ENCODE data around the gene HRK. TPM values are rescaled to one million over a fixed set of nuclear protein-coding genes. Genes with fewer than 3 reads are reported as not detected.

HRK gene
- polyA plus RNA-seq, 4 donors: 0.06 TPM; not detected in 2

DNA sequence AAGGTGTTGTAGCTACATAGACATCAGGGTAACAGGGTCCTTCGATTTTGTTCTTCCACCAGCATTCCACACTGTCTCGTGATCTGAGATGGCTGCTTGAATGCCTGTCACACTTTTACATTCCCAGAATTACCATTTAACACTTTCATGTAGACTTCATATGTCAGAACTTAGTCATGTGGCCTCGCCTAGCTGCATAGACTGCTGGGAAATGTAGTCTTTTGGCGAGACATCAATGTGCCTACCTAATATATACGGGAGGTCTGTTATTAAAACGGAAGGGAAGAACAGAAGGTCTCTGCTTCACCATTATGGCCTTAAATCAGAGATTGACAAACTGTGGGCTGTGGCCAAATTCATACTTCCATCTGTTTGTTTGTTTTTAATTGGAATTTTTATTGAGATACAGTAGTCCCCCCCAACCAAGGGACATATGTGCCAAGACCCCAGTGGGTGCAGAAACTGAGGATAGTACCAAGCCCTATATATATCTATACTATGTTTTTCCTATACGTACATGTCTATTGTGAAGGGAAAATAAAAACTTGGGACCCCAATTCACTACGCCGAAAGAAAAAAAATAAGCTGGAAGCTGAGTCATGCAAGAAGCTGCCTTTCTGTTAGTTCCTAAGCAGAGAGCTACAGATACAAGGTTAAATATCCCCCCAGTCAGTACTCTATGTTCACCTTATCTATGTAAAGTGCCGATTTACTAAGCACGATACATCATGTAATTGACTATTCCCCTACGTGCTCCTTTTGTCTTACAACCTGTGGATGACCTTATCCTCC lies 11.3 kb upstream of the HRK start:
- Histone ChIP-seq H3K36me3 (ENCODE audit: control insufficient read depth in 3 of 3, insufficient read depth in 2 of 3, low read depth in 1 of 3, low read length in 3 of 3) (no peaks in the 10 kb centered on the region), H3K4me1 (ENCODE audit: control insufficient read depth in 3 of 3, insufficient read depth in 2 of 3, low read depth in 1 of 3, low read length in 2 of 3) (no peaks in the 10 kb centered on the region), H3K9me3 (ENCODE audit: control insufficient read depth in 2 of 2, insufficient read depth in 1 of 2, low read depth in 1 of 2, low read length in 1 of 2) (peaks cover 0 to 11% of the 10 kb centered on the region in 2 donors), H3K4me3 (ENCODE audit: low read depth in 1 of 3, low read length in 3 of 3) (no peak overlapping the region), H3K27me3 (ENCODE audit: control insufficient read depth in 3 of 3, insufficient read depth in 3 of 3, low read length in 3 of 3) (peaks cover 0 to 3% (median 0%) of the 10 kb centered on the region in 3 donors), H3K27ac (ENCODE audit: low read depth in 1 of 3, low read length in 2 of 3) (no peak overlapping the region)
- WGBS, 3 donors: 79 to 83% (median 81%) methylated on average over 12 of the region's 12 CpGs
- DNase-seq (no peak), FAIRE-seq (no peak)

- H3K36me3 ChIP-seq (ENCODE audit: control insufficient read depth in 3 of 3, insufficient read depth in 2 of 3, low read depth in 1 of 3, low read length in 3 of 3): no peaks in the 10 kb centered on the region
- 79 to 86% (median 84%) methylated on average over 3 of the region's 3 CpGs for WGBS, 3 donors
- no peak overlapping the region for H3K27ac ChIP-seq (ENCODE audit: low read depth in 1 of 3, low read length in 2 of 3)
- peaks cover 0 to 3% (median 0%) of the 10 kb centered on the region in 3 donors for H3K27me3 ChIP-seq (ENCODE audit: control insufficient read depth in 3 of 3, insufficient read depth in 3 of 3, low read length in 3 of 3)
- no peaks in the 10 kb centered on the region for H3K4me1 ChIP-seq (ENCODE audit: control insufficient read depth in 3 of 3, insufficient read depth in 2 of 3, low read depth in 1 of 3, low read length in 2 of 3)
- no peak for FAIRE-seq
- H3K9me3 ChIP-seq (ENCODE audit: control insufficient read depth in 2 of 2, insufficient read depth in 1 of 2, low read depth in 1 of 2, low read length in 1 of 2): peaks cover 0 to 7% of the 10 kb centered on the region in 2 donors
- H3K4me3 ChIP-seq (ENCODE audit: low read depth in 1 of 3, low read length in 3 of 3): no peak overlapping the region
- DNase-seq: no peak
These were observed 9.8 kb upstream of the HRK start for GRCh38 chr12:116891019-116891418.

- Histone ChIP-seq H3K4me1 (ENCODE audit: control insufficient read depth in 3 of 3, insufficient read depth in 2 of 3, low read depth in 1 of 3, low read length in 2 of 3) (no peaks in the 10 kb centered on the region), H3K9me3 (ENCODE audit: control insufficient read depth in 2 of 2, insufficient read depth in 1 of 2, low read depth in 1 of 2, low read length in 1 of 2) (peaks cover 0 to 7% of the 10 kb centered on the region in 2 donors), H3K27ac (ENCODE audit: low read depth in 1 of 3, low read length in 2 of 3) (no peak overlapping the region), H3K36me3 (ENCODE audit: control insufficient read depth in 3 of 3, insufficient read depth in 2 of 3, low read depth in 1 of 3, low read length in 3 of 3) (no peaks in the 10 kb centered on the region), H3K4me3 (ENCODE audit: low read depth in 1 of 3, low read length in 3 of 3) (no peak overlapping the region), H3K27me3 (ENCODE audit: control insufficient read depth in 3 of 3, insufficient read depth in 3 of 3, low read length in 3 of 3) (peaks cover 0 to 3% (median 0%) of the 10 kb centered on the region in 3 donors)
- FAIRE-seq: no peak
- DNase-seq: no peak
- WGBS, 3 donors: 93 to 95% (median 93%) methylated on average over 2 of the region's 2 CpGs
These were observed 9.1 kb upstream of the HRK start for GRCh38 chr12:116890330-116890729.

- FAIRE-seq: no peak
- WGBS, 3 donors: 16 to 55% (median 32%) methylated on average over 6 of the region's 6 CpGs
These were observed 6.7 kb upstream of the HRK start for GRCh38 chr12:116887897-116888296.

DNA sequence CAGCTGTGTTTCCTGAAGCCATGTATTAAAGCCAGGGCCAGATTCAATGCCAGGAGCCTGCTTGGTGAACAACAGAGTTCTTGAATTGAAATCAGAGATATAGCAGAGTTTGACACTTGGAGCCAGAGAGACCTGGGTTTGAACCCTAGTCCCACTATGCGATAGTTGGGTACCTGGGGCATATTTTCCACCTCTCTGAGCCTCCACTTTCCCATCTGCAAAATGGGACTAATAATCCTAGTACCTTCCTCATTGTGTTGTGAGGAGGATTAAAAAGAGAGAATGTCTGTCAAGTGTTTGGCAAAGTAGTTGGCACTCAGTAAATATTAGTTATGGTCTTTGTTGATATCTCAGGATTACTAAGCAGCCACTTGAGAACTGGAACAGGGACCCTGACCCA lies 6.0 kb upstream of the HRK start:
- peaks cover 0 to 23% (median 10%) of the 10 kb centered on the region in 3 donors for H3K27me3 ChIP-seq (ENCODE audit: control insufficient read depth in 3 of 3, insufficient read depth in 3 of 3, low read length in 3 of 3)
- H3K27ac ChIP-seq (ENCODE audit: low read depth in 1 of 3, low read length in 2 of 3): no peak overlapping the region
- no peak overlapping the region for H3K4me3 ChIP-seq (ENCODE audit: low read depth in 1 of 3, low read length in 3 of 3)
- H3K4me1 ChIP-seq (ENCODE audit: control insufficient read depth in 3 of 3, insufficient read depth in 2 of 3, low read depth in 1 of 3, low read length in 2 of 3): no peaks in the 10 kb centered on the region
- H3K9me3 ChIP-seq (ENCODE audit: control insufficient read depth in 2 of 2, insufficient read depth in 1 of 2, low read depth in 1 of 2, low read length in 1 of 2): peaks cover 0 to 7% of the 10 kb centered on the region in 2 donors
- H3K36me3 ChIP-seq (ENCODE audit: control insufficient read depth in 3 of 3, insufficient read depth in 2 of 3, low read depth in 1 of 3, low read length in 3 of 3): no peaks in the 10 kb centered on the region
- DNase-seq (no peak), FAIRE-seq (no peak)
- 88 to 100% (median 92%) methylated on average over 1 of the region's 1 CpG for WGBS, 3 donors

More at GRCh38 chr12:116887897-116888296, 6.7 kb upstream of the HRK start:
- H3K9me3 ChIP-seq (ENCODE audit: control insufficient read depth in 2 of 2, insufficient read depth in 1 of 2, low read depth in 1 of 2, low read length in 1 of 2): peaks cover 0 to 7% of the 10 kb centered on the region in 2 donors
- H3K4me1 ChIP-seq (ENCODE audit: control insufficient read depth in 3 of 3, insufficient read depth in 2 of 3, low read depth in 1 of 3, low read length in 2 of 3): no peaks in the 10 kb centered on the region
- no peak overlapping the region for H3K4me3 ChIP-seq (ENCODE audit: low read depth in 1 of 3, low read length in 3 of 3)
- no peak overlapping the region for H3K27ac ChIP-seq (ENCODE audit: low read depth in 1 of 3, low read length in 2 of 3)
- H3K36me3 ChIP-seq (ENCODE audit: control insufficient read depth in 3 of 3, insufficient read depth in 2 of 3, low read depth in 1 of 3, low read length in 3 of 3): no peaks in the 10 kb centered on the region
- peak; percentile 31 to 33 for DNase-seq
- peaks cover 0 to 17% (median 4%) of the 10 kb centered on the region in 3 donors for H3K27me3 ChIP-seq (ENCODE audit: control insufficient read depth in 3 of 3, insufficient read depth in 3 of 3, low read length in 3 of 3)

DNA sequence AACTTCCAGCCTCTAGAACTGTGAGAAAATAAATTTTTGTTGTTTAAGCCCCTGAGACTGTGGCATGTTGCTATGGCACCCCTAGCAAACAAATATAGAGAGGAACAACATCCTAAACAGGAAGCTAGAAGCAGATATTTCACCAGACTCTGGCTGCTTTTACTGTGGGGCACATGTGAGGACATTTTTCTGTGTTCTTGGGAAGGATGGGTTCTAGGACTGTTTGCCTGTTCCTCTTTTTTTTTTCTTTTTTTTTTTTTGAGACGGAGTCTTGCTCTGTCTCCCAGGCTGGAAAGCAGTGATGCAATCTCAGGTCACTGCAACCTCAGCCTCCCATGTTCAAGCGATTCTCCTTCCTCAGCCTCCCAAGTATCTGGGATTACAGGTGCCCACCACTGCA lies 4.2 kb upstream of the HRK start:
- DNase-seq (no peak), FAIRE-seq (no peak)
- Histone ChIP-seq H3K27ac (ENCODE audit: low read depth in 1 of 3, low read length in 2 of 3) (no peak overlapping the region), H3K27me3 (ENCODE audit: control insufficient read depth in 3 of 3, insufficient read depth in 3 of 3, low read length in 3 of 3) (peaks cover 10 to 33% (median 18%) of the 10 kb centered on the region in 3 donors), H3K9me3 (ENCODE audit: control insufficient read depth in 2 of 2, insufficient read depth in 1 of 2, low read depth in 1 of 2, low read length in 1 of 2) (peaks cover 0 to 3% of the 10 kb centered on the region in 2 donors), H3K4me1 (ENCODE audit: control insufficient read depth in 3 of 3, insufficient read depth in 2 of 3, low read depth in 1 of 3, low read length in 2 of 3) (peaks cover 0 to 7% (median 4%) of the 10 kb centered on the region in 3 donors), H3K4me3 (ENCODE audit: low read depth in 1 of 3, low read length in 3 of 3) (no peak overlapping the region), H3K36me3 (ENCODE audit: control insufficient read depth in 3 of 3, insufficient read depth in 2 of 3, low read depth in 1 of 3, low read length in 3 of 3) (no peaks in the 10 kb centered on the region)
- WGBS, 3 donors: 78 to 91% (median 88%) methylated on average over 2 of the region's 2 CpGs

DNA sequence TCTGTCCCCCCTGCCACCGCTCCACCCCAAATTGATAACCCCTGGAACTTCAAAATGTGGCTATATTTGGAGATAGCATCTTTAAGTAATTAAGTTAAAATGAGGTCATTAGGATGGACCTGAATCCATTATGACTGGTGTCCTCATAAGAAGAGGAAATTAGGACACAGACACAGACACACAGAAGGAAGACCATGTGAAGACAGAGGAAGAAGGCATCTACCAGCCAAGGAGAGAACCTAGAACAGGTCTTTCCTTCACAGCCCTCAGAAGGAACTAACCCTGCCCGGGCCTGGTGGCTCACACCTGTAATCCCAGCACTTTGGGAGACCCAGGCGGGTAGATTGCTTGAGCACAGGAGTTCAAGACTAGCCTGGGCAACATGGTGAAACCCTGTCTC lies 3.6 kb upstream of the HRK start:
- no peaks in the 10 kb centered on the region for H3K36me3 ChIP-seq (ENCODE audit: control insufficient read depth in 3 of 3, insufficient read depth in 2 of 3, low read depth in 1 of 3, low read length in 3 of 3)
- 79 to 87% (median 84%) methylated on average over 3 of the region's 3 CpGs for WGBS, 3 donors

GRCh38 chr12:116882742-116883141 lies 1.5 kb upstream of the HRK start:
- FAIRE-seq (no peak), DNase-seq (peak; percentile 4 to 17)
- Histone ChIP-seq H3K4me3 (ENCODE audit: low read depth in 1 of 3, low read length in 3 of 3) (no peak overlapping the region), H3K36me3 (ENCODE audit: control insufficient read depth in 3 of 3, insufficient read depth in 2 of 3, low read depth in 1 of 3, low read length in 3 of 3) (no peaks in the 10 kb centered on the region), H3K27me3 (ENCODE audit: control insufficient read depth in 3 of 3, insufficient read depth in 3 of 3, low read length in 3 of 3) (peaks cover 26 to 60% (median 26%) of the 10 kb centered on the region in 3 donors), H3K4me1 (ENCODE audit: control insufficient read depth in 3 of 3, insufficient read depth in 2 of 3, low read depth in 1 of 3, low read length in 2 of 3) (peaks cover 2 to 16% (median 4%) of the 10 kb centered on the region in 3 donors), H3K9me3 (ENCODE audit: control insufficient read depth in 2 of 2, insufficient read depth in 1 of 2, low read depth in 1 of 2, low read length in 1 of 2) (no peaks in the 10 kb centered on the region), H3K27ac (ENCODE audit: low read depth in 1 of 3, low read length in 2 of 3) (no peak overlapping the region)
- WGBS, 3 donors: 16 to 24% (median 24%) methylated on average over 6 of the region's 6 CpGs

More for the DNA sequence above, 3.6 kb upstream of the HRK start:
- Histone ChIP-seq H3K27me3 (ENCODE audit: control insufficient read depth in 3 of 3, insufficient read depth in 3 of 3, low read length in 3 of 3) (peaks cover 11 to 40% (median 24%) of the 10 kb centered on the region in 3 donors), H3K4me1 (ENCODE audit: control insufficient read depth in 3 of 3, insufficient read depth in 2 of 3, low read depth in 1 of 3, low read length in 2 of 3) (peaks cover 0 to 7% (median 4%) of the 10 kb centered on the region in 3 donors), H3K9me3 (ENCODE audit: control insufficient read depth in 2 of 2, insufficient read depth in 1 of 2, low read depth in 1 of 2, low read length in 1 of 2) (no peaks in the 10 kb centered on the region), H3K27ac (ENCODE audit: low read depth in 1 of 3, low read length in 2 of 3) (no peak overlapping the region), H3K4me3 (ENCODE audit: low read depth in 1 of 3, low read length in 3 of 3) (no peak overlapping the region)
- DNase-seq: no peak
- no peak for FAIRE-seq

Measured in small intestine (tissue), 7 donors.